Renal cortex interstitium (tissue), 11 donors: ENCODE measurements around the gene AGAP1. TPM values are rescaled to one million over a fixed set of nuclear protein-coding genes. Genes with fewer than 3 reads are reported as not detected.

Experiments
- DNase-seq, 11 donors: peaks; one replicate each; pipeline ENCODE4 v3.0.0-alpha.2; 2013; ENCODE audit warnings: low read depth in 9 of 11, low spot score in 4 of 11; ENCODE audit errors: extremely low read depth in 1 of 11
- polyA plus RNA-seq, 3 donors: library from polyadenylated mRNA; unstranded; fragments of 120-200 nt; gene quantifications; one replicate each; pipeline ENCODE4 v1.2.1, GENCODE V29; 2013; ENCODE audit not compliant: insufficient read length in 3 of 3

AGAP1 gene
- polyA plus RNA-seq, 3 donors, result 19.1 to 22.8 (median 22.0) TPM

DNA sequence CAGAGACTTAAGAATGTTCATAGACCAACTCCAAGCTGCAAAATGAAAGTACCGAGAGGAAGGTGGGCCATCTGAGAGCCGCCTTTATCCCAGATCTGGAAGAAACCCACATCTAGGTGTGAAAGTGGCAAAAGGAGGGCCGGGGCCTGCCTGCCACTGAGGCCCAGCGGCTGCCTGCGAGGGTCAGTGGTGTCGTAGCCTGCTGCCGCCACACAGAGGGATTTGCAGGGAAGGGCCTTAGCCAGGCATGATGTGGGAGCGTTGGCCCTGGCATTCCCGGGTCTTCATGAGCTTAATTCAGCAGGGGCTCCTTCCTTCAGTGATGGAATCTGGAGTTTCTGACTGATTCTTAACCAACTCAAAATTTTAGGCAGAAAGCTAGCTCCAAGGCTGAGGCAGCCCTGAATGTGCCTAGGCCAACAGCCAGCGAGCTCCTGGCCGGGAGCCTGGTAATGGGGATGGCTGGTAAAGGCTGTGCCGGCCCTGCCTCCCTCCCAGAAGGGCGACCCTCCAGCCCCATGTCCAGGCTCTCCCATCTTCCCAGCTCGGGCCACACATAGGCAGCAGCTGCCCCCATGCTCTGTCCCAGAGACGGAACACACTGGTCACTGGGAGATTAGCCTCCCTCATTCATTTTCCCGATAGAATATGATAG is 230.1 kb downstream of the AGAP1 start:
- no peak for DNase-seq

DNA sequence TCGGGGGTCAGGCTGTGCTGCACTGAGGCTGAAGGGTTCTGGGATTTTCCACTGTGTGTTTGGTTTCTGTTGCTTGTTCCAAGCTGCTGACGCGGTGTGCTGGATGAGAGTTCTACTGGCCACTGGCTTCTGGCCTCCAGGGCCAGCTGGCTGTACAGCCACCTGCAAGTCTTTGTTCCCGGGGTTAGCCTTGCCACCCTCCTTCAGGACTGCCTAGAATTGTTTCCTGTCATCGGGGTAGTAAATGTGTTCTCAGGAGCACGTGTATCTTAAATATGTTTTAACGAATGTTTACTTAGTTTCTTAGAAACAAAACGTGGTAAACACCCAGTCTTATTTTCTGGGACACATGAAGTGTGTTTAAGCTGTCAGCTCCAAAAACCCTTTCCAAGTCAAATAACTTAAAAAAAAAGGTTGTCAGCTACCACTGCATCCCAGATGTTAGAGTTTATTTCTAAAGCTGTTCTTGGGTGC is 231.2 kb downstream of the AGAP1 start:
- peak in 7 of 11 donors; percentile 13 to 45 (median 18) for DNase-seq

DNA sequence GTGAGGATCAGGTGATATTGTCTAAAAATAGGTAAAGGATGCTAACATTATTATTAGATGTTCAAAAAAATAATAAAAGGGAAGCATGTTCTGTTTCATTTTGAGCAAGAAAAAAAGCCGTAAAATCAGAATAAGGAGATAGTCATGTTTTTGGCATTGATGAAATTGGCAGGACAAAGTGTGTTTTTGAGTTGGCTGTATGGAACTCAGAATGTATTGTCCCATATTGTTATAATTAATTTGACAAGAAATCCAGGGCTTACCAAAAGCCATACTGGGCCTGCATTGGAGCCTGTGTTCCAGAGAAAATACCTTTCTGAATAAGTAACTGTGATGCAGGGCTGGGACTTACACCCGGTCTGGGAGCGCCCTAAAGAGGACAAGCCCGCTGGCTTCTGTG is 232.0 kb downstream of the AGAP1 start:
- no peak for DNase-seq

DNA sequence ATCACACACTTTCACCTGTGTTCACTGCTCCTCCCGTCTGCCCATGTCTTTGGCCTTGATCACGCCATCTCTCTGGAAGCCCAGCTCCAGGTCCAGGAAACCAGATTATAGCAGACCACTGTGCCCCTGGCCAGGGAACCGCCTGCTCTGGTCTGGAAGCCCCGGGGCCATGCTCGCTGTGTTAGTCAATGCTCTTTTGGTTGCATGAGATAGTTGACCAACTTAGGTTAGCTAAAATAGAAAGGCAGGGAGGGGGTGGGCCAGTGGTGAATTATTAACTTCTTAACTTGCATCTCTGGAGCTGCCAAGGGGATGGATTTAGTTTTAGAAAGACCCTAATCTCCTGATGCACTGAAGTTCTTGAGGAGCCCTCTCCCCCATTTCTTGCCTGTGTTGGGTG is 232.7 kb downstream of the AGAP1 start:
- no peak for DNase-seq

DNA sequence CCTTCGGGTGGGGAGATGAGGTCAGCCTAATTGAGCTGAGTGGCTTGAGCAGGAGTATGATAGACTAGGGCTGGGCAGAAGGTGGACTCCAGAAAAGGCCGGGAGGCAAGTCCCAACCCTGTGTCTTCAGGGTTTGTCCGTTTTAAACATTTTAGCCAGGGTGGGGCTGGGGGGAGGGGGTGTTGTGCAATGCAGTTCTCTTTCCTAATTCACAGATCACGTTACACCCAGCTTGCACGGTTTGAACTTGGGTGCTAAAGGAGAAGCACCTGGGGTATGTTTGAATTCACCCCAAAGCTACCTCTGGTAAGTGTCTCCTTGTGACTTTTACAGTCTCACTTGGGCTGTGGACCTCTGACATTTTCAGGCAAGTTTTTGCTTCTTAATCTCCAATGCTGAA is 233.3 kb downstream of the AGAP1 start:
- no peak for DNase-seq

DNA sequence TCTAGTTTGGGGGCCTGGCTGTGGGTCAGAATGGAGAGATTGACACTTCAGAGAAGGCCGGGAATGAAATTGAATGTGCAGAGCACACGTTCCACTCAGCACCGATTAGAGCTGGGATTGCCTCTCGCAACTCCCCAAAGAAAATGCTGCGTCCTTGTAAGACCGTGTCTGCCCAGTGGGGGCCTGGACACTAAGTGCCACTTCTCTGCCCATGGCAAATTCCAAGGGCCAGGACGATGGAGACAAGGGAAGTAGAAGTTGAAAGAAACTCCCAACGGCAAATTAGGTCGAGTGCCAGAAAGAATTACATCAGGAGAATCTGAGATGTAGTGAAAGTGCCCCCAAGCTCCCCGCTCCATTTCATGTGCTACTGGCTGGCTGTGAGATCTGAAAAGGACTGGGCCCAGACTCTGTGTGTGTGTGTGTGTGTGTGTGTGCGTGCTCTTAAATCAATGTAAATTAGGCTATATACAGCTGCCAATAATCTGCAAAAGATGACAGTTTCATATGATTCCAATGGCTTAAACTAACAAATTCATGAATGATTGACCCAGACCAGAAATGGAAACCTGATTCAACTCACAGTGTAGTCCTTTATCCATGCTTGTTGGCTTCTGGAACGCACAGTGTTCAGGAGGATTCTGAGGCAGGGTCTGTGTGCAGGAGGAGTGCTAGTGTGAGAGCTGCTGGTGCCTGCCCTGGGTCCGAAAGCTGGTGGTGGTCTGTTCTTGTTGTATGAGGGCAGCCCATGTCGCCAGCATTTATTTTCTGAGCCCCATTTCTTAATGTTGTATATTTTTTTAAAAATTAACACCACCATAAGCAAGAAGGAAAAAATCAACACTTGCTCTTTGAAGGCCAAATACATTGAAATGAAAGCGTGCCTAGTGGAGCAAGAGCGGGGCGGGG is 234.3 kb downstream of the AGAP1 start:
- no peak for DNase-seq

DNA sequence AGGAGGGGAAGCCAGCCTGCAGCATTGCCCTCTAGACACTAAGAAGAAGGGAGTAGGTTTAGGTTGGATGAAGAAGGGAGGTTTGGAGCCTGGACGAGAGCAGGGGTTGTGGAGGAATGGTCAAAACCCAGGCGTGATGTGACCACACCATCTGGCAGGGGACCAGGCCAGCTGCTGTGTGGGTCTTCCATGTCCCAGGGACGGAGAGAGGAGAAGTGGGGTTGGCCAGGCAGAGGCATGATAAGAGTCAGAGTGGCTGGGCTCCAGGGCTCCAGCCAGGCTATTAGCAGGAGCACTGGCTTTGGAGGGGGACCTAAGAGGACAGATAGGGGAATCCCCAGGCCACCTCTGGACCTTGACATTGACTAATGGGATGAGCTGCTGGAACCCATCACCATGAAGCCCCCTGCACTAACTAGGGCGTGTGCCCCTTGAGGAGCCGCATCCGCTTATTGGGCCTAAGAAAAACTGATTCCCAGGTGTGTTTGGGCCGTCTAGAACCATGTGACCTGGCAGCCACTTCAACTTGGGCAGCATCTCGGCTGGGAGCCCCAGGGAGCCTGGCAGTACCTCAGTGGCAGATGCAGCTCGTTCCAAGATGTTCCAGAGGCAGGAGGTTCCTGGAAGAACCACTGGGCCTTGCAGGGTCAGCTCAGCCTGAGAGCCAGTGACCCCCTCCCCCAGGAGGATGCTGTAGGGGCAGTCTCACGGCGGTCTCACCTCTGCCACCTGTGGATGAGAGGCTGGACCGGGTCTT is 235.1 kb downstream of the AGAP1 start:
- DNase-seq, result no peak

DNA sequence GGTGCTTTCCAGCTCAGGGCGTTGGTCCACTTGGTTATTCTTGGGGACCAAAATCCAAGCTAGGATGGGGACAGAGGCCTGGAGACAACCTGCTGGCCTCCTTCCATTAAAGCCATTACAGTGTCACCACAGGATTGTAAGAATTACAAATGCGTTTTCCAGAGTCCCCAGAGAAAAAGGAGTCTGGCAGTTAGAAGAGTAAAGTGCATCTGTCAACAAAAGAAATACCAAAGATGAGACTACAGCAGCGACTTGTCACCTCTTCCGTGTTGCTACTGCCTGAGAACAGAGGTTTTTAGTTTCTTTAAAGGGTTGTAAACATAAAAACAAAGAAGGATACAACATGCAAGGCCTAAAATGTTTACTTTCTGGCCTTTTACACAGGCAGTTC is 235.7 kb downstream of the AGAP1 start:
- no peak for DNase-seq

DNA sequence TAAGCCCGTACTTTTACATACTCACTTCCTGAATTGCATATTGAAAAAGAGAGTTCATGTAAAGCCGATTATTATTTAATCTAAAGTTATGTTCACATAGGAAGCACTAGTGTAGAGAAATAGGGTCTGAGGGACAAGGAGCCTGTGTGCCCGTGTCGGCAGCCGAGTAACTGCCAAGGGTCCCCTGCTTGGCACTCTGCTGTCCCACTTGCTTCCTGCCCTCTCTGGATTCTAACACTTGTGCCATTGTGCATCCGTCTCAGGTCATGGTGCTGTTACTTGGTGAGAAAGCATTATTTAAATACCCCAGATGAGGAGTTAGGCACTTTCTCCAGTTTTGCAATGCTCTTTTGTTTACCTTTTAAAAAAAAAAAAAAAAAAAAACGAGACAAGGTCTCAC is 236.3 kb downstream of the AGAP1 start:
- DNase-seq, result no peak

DNA sequence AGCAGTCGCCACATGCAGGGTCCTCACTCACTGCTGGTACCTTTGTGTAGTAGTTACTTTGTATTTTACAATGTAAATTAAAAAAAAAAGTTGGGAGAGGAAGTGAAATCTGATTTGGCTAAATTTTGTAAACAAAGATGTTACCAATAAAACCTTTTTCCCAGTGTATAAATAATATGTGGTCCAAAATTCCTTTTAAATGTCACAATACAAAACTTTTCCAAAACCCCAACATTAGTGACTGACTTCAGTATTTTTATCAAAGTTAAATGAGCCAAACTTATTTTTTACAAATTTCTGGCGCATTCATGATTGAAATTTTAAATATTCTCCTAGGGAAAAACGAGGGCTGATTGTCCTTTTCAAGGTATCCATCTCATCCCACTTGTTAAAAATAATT is 239.9 kb downstream of the AGAP1 start:
- DNase-seq, result no peak

DNA sequence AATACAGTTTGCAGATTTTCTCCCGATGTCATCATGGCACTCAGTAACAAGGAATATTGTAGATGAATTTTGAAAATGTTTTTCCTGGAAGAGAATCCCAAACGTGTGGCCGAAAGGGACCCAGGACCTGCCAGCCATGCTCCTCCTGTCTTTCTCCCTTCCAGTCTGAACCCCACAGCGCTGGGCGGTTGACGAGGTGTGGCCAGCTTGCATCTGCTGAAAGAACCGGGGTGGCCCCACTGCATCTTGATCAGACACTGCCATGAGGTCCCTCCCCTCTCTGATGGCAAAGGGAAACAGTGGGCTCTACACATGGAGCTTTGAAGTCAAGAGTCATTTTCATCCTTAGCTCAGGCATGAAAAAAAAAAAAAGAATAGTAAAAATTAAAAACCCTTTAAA is 240.3 kb downstream of the AGAP1 start:
- no peak for DNase-seq

DNA sequence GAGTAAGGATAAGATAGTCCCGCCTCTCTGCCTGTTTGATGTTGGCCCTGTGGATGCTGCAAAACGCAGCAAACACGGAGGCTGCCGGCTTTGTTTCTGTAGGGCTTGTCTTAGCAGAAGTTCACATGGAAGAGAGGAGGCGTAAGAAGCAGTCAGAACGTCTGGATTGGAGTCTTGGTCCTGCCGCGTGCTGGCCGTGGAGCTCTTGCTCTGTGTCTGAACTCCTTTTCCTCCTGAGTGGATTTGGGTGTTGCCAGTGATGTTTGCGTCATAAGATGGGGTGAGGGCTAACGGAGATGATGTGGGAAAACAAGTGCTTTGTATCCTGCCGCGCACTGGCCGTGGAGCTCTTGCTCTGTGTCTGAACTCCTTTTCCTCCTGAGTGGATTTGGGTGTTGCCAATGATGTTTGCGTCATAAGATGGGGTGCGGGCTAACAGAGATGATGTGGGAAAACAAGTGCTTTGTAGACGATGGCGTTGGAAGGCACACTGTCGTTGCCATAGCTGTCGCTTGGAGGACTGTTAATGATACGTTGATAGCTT is 240.9 kb downstream of the AGAP1 start:
- DNase-seq, result no peak

DNA sequence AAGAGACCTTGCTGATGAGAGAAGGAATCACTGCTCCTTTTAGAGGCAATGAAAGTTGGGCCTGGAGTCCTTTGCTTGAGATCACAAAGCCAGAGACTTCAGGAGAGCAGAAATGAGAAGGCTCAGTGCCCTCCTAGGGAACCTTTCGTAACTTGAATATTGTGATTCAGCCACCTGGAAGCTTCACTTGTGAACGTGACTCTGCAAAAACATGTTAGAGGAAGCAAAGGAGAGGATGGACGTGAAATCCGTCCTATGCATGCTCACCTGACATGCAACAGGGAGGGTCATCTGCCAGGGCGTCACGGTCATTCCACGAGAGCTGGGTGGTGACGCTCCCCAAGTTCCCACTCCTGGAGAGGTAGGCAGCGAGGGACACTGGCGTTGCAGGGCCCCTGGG is 243.6 kb downstream of the AGAP1 start:
- no peak for DNase-seq

DNA sequence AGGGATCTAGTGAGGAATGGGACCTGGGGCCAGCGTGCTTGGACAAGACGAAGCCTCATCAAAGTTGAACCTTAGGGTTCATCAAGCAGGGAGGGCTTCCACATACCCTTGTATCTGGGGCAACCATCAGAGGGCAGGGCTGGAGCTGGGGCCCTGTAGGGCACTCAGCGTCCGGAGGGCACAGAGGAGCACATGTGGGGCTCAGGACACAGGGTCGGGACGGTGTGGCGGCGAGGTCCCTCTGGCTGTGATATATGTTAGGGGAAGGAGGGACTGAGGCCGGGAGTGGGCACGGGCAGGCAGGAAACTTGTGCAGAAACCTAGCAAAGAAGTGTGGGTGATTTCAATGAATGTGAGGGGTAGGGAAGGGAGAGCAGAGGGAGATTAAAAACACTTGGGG is 244.0 kb downstream of the AGAP1 start:
- no peak for DNase-seq

DNA sequence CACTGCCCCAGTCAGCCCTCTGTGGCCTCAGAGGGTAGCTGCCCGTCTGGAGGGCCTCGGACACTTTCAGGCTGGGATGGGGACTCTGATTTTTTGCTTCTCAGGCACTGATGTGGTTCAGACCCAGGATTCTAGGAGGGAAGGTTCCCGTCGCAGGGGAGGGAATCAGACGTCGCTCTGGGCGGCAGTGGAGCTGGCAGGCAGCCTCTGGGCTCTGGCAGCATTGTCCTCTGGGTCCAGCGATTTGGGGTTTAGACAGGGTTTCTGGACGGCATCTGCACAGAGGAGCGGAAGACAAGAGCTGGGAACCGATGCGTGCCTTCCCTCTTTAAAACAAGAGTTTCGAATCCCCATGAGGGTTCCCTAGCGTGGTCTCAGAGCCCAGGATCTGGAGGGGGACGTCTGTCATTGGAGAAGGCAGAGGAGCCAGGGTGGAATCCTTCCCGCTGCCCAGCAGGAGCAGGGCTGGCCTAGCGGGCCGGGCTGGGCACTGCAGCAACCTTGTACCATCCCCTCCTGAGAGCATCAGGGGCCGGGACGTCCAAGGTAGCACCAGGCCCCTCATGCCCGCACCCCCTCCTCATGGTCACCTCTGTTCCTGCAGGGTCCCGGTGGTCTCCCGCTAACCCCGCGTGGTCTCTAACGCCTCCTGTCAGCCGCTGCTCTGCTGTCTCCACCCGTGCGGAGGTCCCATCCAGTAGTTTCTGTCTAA is 246.0 kb downstream of the AGAP1 start:
- DNase-seq, result no peak

DNA sequence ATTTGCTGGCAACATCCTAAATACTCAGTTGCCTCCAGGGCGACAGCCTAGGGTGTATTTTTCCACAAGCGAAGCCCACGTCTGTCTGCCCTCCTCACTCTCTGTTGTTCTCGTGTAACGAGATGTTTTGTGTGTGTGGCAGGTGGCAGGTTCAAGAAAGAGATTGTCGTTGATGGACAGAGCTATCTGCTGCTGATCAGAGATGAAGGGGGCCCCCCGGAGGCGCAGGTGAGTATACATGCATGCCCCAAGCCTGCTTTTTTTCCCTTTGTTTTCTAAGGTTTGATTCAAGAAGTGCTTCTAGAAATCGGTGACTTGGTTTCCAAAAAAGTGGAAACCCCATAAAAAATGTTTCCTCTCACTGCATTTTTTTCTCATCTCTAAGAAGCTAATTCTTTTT is 247.0 kb downstream of the AGAP1 start:
- no peak for DNase-seq

DNA sequence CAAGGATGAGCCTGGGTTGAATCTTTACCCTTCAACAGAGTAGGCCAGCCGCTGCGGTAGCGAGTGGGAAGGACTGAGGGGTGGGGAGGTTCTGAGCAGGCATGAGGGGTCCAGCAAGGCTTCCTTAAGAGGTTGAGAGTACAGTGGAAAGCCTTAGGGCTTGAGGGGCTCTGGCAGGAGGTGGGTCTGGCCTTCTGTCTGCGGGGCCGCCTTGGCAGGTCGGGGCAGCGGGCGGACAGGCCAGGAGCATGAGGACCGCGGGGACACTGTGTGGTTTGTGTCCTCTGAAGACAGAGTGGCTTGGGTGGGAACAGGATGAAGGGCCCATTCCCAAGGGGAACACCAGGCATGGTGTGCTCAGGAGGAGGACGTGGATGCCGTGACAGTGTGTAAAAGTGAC is 250.3 kb downstream of the AGAP1 start:
- DNase-seq, result no peak

DNA sequence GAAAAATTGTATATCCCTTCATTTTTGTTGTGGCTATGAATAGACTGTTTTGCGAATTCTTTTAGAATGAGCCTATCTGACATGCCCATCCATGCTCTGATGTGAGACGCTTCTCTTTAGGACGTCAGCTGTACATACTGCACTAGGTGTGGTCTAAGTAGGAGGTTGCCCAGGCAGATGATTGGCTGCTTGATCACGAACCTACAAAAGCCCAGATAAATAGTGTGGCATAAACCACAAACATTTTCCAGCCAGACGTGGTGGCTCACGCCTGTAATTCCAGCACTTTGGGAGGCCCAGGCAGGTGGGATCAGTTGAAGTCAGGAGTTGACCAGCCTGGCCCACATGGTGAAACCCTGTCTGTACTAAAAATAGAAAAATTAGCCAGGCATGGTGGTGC is 251.8 kb downstream of the AGAP1 start:
- no peak for DNase-seq
